GM19467 (cell line): ENCODE measurements around the gene RNU1-2.
"Not testable (repeated sequence)": the region's sequence is repeated elsewhere in the genome, so short reads cannot be mapped to it uniquely, and the experiment has no call there.

Experiments used
- ATAC-seq: cut with Tn5 transposase; IDR thresholded peaks from one replicate; pipeline ENCODE4 v1.9.1; 2021; ENCODE audit warnings: mild to moderate bottlenecking, moderate library complexity; ENCODE audit not compliant: unreplicated experiment

The RNU1-2 gene

DNA sequence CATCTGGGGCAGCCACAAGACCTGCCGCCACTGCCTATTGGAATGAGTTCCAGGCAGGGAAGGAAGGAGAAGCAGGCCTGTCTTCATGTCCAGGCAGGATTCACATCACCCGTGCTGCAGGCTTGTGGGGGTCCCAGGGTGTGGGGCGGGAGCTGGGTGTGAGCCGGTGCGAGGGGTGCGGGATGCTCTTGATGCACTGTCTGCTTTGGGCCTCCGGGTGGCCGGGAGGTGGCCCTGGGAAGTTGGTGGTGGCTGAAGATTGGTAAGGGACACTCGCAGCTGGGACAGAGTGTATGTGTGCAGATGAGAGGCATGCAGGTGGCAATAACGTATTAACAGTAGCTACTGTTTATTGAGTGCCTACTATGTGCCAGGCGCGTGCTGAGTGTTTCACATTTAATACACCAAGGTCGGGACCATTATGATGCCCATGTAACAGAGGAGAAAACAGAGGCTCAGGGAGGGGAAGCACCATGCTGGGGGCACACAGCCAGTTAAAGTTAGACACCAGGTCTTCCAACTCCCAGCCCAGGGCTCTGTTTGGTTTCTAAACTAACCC, 29.2 kb downstream of the RNU1-2 start:
- ATAC-seq: no peak

DNA sequence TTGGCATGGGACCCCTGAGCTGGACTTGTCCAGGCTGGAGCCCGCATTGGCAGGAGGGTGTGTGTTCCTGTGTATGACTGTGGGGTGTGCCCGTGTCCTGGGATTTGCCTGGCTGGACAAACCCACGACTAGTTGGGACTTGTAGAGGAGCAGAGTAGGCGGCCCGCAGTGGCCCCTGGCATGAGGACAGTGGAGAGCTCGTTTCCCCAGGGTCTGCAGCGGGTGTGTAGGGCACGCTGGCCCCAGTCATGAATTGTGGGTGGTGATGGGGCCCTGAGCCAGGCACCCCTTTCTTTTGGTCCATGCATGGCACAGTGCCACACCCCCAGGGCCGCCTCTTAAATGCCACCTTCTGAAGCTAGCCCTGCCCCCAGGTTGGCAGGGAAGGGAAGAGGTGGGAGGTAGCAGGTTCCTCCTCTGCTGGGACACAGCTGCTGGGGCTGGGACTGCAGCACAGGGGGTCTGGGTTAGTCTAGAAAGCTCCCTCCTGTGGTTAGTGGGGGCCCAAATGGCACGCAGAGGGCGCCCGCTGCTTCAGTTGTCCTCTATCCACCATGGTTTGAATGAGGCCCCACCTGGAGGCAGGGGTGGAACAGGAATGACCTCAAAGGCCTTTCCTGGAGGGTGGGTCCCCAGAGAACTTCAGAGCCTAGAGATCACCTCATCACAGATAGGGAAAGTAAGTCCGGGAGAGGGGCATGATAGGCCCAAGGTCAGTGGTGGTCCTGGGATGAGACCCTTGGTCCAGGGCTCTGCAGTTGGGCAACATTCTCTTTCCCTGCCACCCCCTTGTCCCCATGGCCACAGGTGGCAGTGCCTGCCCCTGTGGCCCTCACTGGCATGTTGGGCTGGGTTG, 30.1 kb downstream of the RNU1-2 start:
- no peak for ATAC-seq

DNA sequence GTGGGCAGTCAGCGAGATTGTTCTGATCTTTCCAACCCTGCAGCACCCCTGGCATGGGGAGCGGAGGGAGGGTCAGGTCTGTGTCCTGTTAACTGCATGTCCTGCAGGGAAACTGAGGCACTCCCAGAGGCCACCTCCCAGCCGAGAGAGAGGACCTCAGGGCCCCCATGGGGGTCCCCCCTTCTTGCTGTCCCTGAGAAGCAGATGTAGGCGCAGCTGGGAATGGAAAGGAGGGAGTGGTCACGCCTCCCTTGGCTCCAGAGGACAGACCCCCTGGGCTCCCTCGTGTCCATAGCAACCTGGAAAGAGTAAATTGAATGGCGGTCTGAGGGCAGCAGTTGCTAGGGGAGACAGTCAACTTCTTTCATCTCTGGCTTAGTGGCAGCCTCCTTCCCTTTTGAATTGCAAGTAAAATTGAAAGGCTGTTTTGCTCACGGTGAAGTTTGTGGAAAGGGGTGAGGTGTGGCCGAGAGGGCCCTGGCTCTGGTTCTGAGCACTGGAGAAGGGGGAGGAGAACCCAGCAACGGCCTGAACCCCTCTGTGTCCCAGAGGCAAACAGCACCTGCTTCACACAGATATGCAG, 30.8 kb downstream of the RNU1-2 start:
- no peak for ATAC-seq

DNA sequence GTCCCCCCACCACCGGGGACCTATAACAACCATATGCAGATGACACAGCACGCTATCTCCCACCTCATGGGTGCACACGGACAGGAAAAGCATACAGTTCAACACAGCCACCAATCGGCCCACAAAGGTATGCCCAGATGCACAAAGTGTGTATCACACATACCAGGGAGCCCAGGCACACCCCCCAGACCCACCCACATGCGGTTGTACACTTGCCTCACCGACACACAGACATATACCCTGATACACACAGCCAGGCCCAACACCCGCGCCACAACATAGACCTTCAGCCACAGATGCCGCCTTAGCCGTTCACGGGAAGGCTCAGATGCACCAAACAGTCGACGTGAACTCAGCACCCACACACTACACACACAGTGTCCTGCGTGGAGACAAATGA, 31.5 kb downstream of the RNU1-2 start:
- no peak for ATAC-seq

DNA sequence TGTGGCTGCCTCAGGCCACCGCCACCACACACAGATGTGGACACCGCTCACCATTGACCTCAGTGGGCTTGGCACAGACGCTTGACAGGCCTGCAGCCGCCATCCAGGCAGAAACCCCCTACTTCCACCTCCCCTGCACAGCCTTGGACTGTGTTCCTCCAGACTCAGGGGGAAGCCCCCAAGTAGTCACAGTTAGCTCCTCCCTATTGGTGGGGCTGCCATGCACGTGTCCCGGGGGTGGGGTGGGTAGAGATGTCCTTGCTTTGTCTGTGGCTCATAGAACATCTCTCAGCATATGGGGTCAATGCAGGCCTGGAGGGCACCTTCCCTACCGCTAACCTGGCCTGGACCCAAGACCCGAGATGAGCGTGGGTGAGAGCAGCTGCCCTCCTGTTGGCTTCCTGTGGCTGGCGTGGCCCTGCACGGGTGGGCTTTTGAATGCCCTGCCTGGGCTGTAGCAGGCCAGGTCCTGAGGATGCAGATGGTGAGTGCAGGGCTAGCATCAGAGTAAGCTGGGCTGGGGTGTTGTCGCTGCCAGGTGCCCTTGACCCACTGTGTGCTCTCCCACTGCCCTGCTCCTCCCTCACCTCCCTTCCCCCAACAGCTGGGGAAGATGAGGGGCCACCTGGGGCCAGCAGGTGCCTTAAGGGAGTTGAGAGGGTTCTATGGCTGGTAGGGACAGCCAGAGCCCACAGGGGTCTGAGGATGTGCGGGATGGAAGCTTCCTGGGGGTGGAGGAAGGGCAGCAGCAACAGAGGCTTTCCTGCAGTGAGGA, 32.1 kb downstream of the RNU1-2 start:
- ATAC-seq: no peak

DNA sequence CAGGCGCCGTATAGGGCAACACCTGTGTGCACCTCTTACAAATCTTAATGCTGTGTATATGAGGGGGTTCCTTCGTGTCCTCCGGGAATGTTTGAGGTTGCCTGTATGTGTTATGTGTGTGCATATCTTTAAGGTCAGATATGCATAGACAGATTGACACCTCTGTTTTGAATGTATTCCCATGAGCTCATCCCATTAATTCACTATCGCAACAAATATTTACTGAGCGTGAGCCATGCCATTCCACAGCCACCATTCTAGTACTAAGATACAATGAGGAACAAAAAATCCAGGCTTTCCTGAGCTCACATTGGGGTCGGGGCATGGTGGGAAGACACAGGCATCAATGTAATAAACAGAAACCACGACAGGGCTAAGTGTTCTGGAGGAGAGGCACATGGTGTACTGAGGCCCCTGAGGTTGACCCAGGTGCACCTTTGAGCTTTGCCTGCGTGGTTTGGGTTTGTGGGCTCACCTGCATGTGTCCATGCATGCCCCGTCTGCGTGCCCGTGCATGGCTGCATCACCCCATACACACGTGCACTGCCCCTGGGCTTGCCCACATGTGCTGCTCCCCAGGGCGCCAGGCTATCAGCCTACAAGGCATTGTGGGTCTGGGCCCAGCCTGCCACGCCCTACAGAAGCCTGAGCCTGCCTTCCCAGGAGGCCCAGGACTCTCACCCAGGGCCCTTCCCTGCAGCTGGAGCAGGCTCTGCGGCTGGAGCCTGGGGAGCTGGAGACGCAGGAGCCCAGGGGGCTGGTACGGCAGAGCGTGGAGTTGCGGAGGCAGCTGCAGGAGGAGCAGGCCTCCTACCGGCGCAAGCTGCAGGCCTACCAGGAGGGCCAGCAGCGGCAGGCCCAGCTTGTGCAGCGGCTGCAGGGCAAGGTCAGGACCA, 33.6 kb downstream of the RNU1-2 start:
- ATAC-seq: not testable (repeated sequence)

DNA sequence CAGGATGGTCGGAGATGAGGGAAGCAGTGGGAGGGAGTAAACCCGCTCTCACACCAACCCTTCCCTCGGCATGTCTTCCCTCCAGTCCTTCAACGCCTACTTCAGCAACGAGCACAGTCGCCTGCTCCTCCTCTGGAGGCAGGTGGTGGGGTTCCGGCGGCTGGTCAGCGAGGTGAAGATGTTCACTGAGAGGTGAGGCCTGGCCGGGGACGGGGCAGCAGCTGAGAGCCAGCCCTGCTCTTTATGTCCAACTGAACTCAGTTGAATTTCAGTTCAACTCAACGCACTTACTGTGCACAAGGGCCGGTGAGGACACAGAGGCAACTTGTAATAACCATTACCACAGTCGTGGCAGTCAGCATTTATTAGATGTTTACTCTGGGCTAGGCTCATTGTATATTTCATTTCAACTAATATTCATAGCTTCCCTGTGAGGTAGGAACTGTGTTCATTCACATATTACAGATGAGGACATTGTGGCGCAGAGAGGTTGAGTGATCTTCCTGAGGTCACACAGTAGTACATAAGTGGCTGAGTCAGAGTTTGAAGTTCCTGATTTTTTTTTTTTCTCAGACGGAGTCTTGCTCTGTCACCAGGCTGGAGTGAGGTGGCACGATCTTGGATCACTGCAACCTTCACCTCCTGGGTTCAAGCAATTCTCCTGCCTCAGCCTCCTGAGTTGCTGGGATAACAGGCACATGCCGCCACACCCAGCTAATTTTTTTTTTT, 35.6 kb downstream of the RNU1-2 start:
- not testable (repeated sequence) for ATAC-seq

DNA sequence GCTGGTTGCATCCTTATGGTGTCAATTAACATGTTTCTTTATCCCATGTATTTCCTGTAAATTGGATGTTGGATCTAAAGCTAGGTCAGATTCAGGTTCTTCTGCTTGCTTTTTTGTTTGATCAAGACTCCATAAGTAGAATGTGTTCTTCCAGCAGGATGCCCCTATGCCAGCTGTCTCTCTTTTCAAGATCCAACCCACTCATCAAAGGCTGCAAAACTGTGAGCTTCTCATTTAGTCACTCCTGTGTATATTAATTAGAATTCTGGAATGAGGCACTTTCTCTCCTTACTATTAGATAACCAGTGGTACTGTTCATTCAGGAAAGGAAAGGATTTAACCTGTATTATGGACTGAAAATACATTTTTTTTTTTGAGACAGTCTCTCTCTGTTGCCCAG, 38.2 kb downstream of the RNU1-2 start:
- not testable (repeated sequence) for ATAC-seq

DNA sequence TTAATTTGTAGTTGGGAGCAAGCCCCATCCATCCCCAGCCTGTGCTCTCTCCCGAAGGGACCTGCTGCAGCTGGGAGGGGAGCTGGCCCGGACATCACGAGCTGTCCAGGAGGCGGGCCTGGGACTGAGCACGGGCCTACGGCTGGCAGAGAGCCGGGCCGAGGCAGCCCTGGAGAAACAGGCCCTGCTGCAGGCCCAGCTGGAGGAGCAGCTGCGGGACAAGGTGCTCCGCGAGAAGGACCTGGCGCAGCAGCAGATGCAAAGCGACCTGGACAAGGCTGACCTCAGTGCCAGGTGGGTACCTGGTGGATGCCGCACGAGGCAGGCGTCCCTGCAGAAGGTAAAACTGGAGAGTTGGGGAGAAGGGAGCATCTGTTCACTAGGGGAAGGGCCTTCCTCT, 40.8 kb downstream of the RNU1-2 start:
- not testable (repeated sequence) for ATAC-seq

DNA sequence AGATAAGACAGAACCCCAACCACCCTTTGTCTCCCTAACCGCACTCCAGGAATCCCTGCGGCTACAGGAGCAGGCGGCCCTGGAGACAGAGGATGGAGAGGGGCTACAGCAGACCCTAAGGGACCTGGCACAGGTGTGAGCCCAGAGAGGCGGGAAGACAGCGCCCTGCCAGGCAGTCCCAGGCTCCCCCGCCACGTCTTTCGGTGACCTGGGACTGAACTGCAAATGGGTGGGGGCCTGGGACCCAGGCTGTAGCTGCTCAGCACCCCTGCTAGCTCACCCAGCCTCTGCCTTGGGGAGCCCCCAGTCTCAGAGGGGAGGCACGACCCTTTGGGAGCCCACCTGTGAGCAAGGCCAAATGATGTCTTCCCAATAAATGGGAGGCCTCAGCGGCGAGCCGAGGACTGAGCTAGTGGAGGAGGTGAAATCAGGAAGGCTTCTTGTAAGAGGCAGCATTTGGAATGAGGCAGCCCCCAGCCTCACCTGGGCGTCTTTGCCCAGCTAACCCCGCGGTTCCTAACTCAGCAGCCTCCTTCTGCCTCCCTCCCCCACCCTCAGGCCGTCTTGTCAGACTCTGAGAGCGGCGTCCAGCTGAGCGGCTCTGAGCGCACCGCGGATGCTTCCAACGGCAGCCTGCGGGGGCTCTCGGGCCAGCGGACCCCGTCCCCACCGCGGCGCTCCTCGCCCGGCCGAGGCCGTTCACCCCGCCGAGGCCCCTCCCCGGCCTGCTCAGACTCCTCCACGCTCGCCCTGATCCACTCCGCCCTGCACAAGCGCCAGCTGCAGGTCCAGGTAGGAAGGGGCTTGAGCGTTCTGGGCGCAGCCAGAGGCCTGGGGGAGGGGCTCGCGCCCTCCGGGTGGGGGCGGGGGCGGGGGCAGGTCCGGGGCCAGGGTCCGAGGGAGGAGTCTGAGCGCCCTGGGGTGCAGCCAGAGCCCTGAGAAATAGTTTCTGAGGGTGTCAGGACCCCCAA, 42.9 kb downstream of the RNU1-2 start:
- ATAC-seq: no peak

DNA sequence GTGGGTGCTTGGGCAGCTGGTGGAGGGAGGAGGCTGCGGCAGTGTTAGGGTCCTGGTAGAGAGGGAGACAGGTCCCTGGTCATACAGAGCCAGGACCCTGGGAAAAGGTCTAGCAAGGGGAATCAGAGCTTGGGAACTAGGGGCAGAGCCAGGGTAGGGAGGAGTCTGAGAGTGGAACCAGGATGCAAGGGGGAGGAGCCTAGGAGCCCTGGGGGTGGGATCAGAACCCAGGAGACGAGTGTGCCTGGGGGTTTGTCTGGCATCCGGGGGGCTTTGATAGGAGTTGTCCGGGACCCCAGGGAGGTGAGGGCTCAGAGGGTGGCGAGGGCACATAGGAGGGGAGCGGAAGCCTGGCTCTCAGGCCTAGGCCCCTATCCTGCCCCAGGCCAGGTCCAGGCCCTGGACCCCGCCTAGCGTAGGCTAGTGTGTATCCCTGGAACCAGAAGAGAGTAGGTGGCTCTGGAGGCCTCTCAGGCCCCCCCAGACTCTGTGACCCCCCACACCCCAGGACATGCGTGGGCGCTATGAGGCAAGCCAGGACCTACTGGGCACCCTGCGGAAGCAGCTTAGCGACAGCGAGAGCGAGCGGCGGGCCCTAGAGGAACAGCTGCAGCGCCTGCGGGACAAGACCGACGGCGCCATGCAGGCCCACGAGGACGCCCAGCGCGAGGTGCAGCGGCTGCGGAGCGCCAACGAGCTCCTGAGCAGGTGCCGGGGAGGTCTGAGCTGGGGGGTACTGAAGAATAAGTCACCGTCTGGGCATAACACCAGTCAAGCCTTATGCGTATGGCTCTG, 43.8 kb downstream of the RNU1-2 start:
- ATAC-seq: not testable (repeated sequence)

DNA sequence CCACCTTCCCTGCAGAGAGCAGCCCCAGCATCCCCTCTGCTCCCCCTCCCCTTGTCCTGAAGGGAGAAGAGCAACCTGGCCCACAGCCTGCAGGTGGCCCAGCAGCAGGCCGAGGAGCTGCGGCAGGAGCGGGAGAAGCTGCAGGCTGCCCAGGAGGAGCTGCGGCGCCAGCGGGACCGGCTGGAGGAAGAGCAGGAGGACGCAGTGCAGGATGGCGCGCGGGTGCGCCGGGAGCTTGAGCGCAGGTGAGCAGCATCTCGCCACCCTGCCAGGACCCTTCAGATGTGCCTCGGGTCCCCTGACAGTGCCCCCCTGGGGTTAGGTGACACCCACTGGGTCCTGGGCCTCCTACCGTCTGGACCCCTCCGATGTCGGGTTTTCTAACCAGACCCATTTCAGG, 48.3 kb downstream of the RNU1-2 start:
- ATAC-seq: no peak

DNA sequence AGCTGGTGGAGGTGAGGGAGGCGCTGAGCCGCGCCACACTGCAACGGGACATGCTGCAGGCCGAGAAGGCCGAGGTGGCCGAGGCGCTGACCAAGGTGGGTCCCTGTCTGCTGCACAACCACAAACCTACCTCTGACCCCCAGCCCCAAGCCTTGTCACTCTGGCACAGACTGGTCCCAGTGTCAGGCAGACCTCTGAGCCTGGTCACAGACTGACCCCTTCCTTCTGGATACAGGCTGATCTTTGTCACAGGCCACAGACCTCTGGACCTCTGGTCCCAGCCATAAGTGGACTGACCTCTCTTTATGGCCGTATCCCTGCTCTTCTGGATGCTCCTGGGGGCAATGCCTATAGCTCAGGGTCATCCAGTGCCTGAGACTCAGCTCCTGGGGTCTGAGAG, 49.7 kb downstream of the RNU1-2 start:
- ATAC-seq: not testable (repeated sequence)
